PFSK-1 (cell line): Measurements from ENCODE around the gene TNFAIP8L3.

Experiments used
- FOXP2 ChIP-seq: optimal IDR thresholded peaks from 2 replicates; pipeline ENCODE3; 2011; ENCODE audit warnings: borderline replicate concordance, control low read depth, inconsistent platforms; ENCODE audit not compliant: insufficient read depth; ENCODE audit errors: extremely low read length, extremely low read depth
- POLR2AphosphoS5 ChIP-seq: IDR thresholded peaks from 2 replicates; pipeline ENCODE4 v1.6.1; 2012; ENCODE audit warnings: low read depth, mild to moderate bottlenecking, control low read depth, low read length, moderate library complexity
- REST ChIP-seq, 2 experiments: IDR thresholded peaks; 2 replicates each; pipeline versions ENCODE4 v1.6.1 to v1.8.0; 2011 to 2012; ENCODE audit warnings: low read depth in 2 of 2, low read length in 2 of 2, control low read depth in 1 of 2, inconsistent platforms in 1 of 2, mild to moderate bottlenecking in 1 of 2, moderate library complexity in 1 of 2; ENCODE audit not compliant: insufficient read depth in 1 of 2
- SIN3A ChIP-seq: IDR thresholded peaks from 2 replicates; pipeline ENCODE4 v1.6.1; 2012; ENCODE audit warnings: mild to moderate bottlenecking, low read length, moderate library complexity, borderline replicate concordance; ENCODE audit not compliant: insufficient read depth
- TAF1 ChIP-seq: IDR thresholded peaks from 2 replicates; pipeline ENCODE4 v1.6.1; 2012; ENCODE audit warnings: low read length, control low read depth, borderline replicate concordance; ENCODE audit not compliant: insufficient read depth

- TF ChIP-seq POLR2AphosphoS5 = no peak
- no peak for TF ChIP-seq TAF1
- TF ChIP-seq REST (IDR thresholded peaks at IDR 0.05; ENCODE audit: insufficient read depth in 1 of 2, low read depth in 2 of 2, low read length in 2 of 2) = no peak
- TF ChIP-seq SIN3A = no peak
- TF ChIP-seq FOXP2 = no peak
Observed at GRCh38 chr15:51030649-51031316, 63.9 kb downstream of the TNFAIP8L3 start.
